Natural killer cell (primary cell): ENCODE data around the gene EEF1A2. TPM values are rescaled to one million over a fixed set of nuclear protein-coding genes. Genes with fewer than 3 reads are reported as not detected.

Experiments used
- ATAC-seq, 3 donors: fragments of 150-1000 bp in 2 of 3; fragments of 200-7000 bp in 1 of 3; cut with Tn5 transposase; 1 replicate in 1 of 3; 2 replicates in 2 of 3; pipeline ENCODE4 v1.10.0; 2021; ENCODE audit warnings: mild to moderate bottlenecking in 2 of 3, moderate library complexity in 2 of 3
- DNase-seq, 2 donors: peaks; one replicate each; pipeline versions ENCODE4 v3.0.0 to v3.0.0-alpha.2; 2013 to 2021; ENCODE audit warnings: mixed read lengths in 1 of 2
- H3K27ac ChIP-seq: one replicate; pipeline ENCODE4 v1.5.1; 2013; ENCODE audit warnings: mild to moderate bottlenecking, low read length
- H3K27me3 ChIP-seq: one replicate; pipeline ENCODE4 v1.6.1; 2013; ENCODE audit warnings: low read length; ENCODE audit not compliant: control insufficient read depth, insufficient read depth
- H3K36me3 ChIP-seq: one replicate; pipeline ENCODE4 v1.6.1; 2013; ENCODE audit warnings: low read length; ENCODE audit not compliant: control insufficient read depth, insufficient read depth
- H3K4me1 ChIP-seq: one replicate; pipeline ENCODE4 v1.6.1; 2013; ENCODE audit warnings: low read length; ENCODE audit not compliant: control insufficient read depth, insufficient read depth
- H3K4me3 ChIP-seq: one replicate; pipeline ENCODE4 v1.5.1; 2013; ENCODE audit warnings: low read length
- H3K9me3 ChIP-seq: one replicate; pipeline ENCODE4 v1.6.1; 2013; ENCODE audit warnings: low read length; ENCODE audit not compliant: control insufficient read depth, insufficient read depth
- H3K27ac Mint-ChIP-seq, 2 donors: one replicate each; pipeline ENCODE4 v1.8.0; 2022; ENCODE audit warnings: mild to moderate bottlenecking in 2 of 2, mixed read lengths in 2 of 2, moderate library complexity in 1 of 2
- H3K27me3 Mint-ChIP-seq, 2 donors: one replicate each; pipeline ENCODE4 v1.8.0; 2022; ENCODE audit warnings: low read depth in 2 of 2, mixed read lengths in 2 of 2
- H3K36me3 Mint-ChIP-seq: one replicate; pipeline ENCODE4 v1.8.0; 2022; ENCODE audit warnings: mixed read lengths
- H3K4me1 Mint-ChIP-seq, 2 donors: one replicate each; pipeline ENCODE4 v1.8.0; 2022; ENCODE audit warnings: mixed read lengths in 2 of 2
- H3K4me3 Mint-ChIP-seq: one replicate; pipeline ENCODE4 v1.8.0; 2022; ENCODE audit warnings: mild to moderate bottlenecking, moderate library complexity, mixed read lengths
- H3K9me3 Mint-ChIP-seq, 2 donors: one replicate each; pipeline ENCODE4 v1.8.0; 2022; ENCODE audit warnings: mixed read lengths in 2 of 2
- CTCF ChIP-seq: fragments of 200-600 bp; IDR thresholded peaks from one replicate; pipeline ENCODE4 v1.8.0; 2022; ENCODE audit warnings: antibody characterized with exemption
- WGBS: methylation state at CpG from one replicate; pipeline ENCODE4 v1.1.7; 2013; ENCODE audit warnings: missing lambda C conversion rate; ENCODE audit not compliant: insufficient coverage; 5-methylcytosine and 5-hydroxymethylcytosine counted together
- intact Hi-C: fragments of 100-400 bp; cut with micrococcal nuclease; formaldehyde crosslinking; loops from one replicate; pipeline ENCODE4 v1.14.2; 2022
- total RNA-seq, 4 donors: library from RNA; stranded (reverse); fragments of 120-200 nt in 1 of 4; gene quantifications; one replicate each; pipeline versions ENCODE4 v1.2.3 to v1.2.4, GENCODE V29; 2013 to 2022

EEF1A2 gene
- total RNA-seq, 3 donors from 2014 or later (not counting 1 experiment from before 2014, with no cell fraction given): 0.14 to 0.86 (median 0.35) TPM

DNA sequence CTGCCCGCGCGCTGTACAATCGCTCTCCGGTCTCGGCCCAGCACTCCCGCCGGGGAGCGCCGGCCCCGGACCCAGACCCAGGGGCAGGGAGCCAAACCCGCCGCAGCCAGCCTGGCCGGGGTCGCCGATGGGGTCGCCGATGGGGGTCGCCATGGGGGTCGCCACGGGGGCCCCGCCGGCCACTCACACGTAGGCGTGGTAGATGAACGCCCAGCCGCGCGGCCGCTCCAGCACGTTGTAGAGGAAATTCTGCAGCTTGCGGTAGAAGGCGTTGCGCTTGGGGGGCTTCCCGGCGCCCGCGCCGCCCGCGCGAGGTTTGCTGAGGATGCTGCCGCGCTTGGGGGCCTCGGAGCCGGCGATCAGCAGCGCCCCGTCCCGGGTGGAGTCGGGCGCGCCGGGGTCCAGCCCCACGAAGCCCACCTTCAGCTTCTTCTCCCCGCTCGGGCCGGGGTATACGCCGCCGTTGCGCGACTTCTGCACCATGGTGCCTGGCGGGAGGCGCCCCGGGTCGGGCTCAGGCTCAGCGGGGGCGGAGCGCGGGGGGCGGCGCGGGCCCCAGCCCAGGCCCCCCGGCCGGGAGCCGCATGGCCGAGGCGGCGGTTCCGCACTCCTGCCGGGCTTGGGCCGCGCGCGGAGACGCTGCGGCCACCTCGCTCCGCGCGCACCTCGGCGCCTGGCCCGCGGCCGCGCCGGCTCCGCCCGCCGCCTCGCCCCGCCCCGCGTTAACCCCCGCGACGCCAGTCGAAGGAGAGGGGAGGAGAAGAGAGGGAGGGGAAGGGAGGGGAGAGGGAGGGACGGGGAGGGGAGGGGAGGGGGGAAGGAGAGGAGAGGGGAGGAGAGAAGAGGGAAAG, 26.7 kb downstream of the EEF1A2 start, which contains the start of gene KCNQ2:
TSS of gene KCNQ2 (minus strand) at position 675 of the 851 bp plus-strand sequence. CDS start at position 483, 192 bp downstream.
- peak within 1 kb of the TSS; percentile 69 for H3K4me3 Mint-ChIP-seq
- H3K36me3 ChIP-seq: no peaks in the 10 kb centered on the region
- H3K4me3 ChIP-seq: no peak within 1 kb of the TSS
- no peaks in the 10 kb centered on the region for H3K9me3 ChIP-seq
- ATAC-seq: peak in 2 of 3 donors; percentile 53 to 64
- H3K27ac Mint-ChIP-seq: no peak within 1 kb of the TSS
- H3K9me3 Mint-ChIP-seq: no peaks in the 10 kb centered on the region
- H3K27me3 Mint-ChIP-seq: peaks cover 18 to 25% of the 10 kb centered on the region in 2 donors
- H3K4me1 ChIP-seq: no peaks in the 10 kb centered on the region
- TF ChIP-seq CTCF: no peak
- H3K4me1 Mint-ChIP-seq: peaks cover 0 to 6% of the 10 kb centered on the region in 2 donors
- intact Hi-C loops: no loop called here
- under 1% methylated on average over 109 of the region's 111 CpGs for WGBS
- H3K27me3 ChIP-seq: peaks cover 31% of the 10 kb centered on the region
- H3K27ac ChIP-seq: no peak within 1 kb of the TSS
- peak in 1 of 2 donors; percentile 25 for DNase-seq
- H3K36me3 Mint-ChIP-seq: no peaks in the 10 kb centered on the region

- Histone ChIP-seq H3K4me3 (no peak overlapping the region), H3K27ac (no peak overlapping the region), H3K36me3 (no peaks in the 10 kb centered on the region), H3K4me1 (no peaks in the 10 kb centered on the region), H3K9me3 (no peaks in the 10 kb centered on the region), H3K27me3 (peaks cover 28% of the 10 kb centered on the region)
- Mint-ChIP-seq H3K4me1 (peaks cover 0 to 6% of the 10 kb centered on the region in 2 donors), H3K9me3 (no peaks in the 10 kb centered on the region), H3K27ac (no peak overlapping the region), H3K36me3 (no peaks in the 10 kb centered on the region), H3K27me3 (peaks cover 21 to 25% of the 10 kb centered on the region in 2 donors), H3K4me3 (no peak overlapping the region)
- intact Hi-C loops: no loop called here
- WGBS: 3% methylated on average over 27 of the region's 27 CpGs
- no peak for TF ChIP-seq CTCF
- DNase-seq (no peak), ATAC-seq (no peak)
Measured at GRCh38 chr20:63471717-63471980, 27.2 kb downstream of the EEF1A2 start.

GRCh38 chr20:63471002-63471716, 27.7 kb downstream of the EEF1A2 start:
- Histone ChIP-seq H3K4me3 (no peak overlapping the region), H3K27me3 (peaks cover 28% of the 10 kb centered on the region), H3K27ac (no peak overlapping the region), H3K36me3 (no peaks in the 10 kb centered on the region), H3K4me1 (no peaks in the 10 kb centered on the region), H3K9me3 (no peaks in the 10 kb centered on the region)
- Mint-ChIP-seq H3K9me3 (no peaks in the 10 kb centered on the region), H3K27me3 (peaks cover 21 to 24% of the 10 kb centered on the region in 2 donors), H3K27ac (no peak overlapping the region), H3K4me1 (peaks cover 0 to 6% of the 10 kb centered on the region in 2 donors), H3K36me3 (no peaks in the 10 kb centered on the region), H3K4me3 (no peak overlapping the region)
- TF ChIP-seq CTCF: no peak
- DNase-seq: no peak
- no peak for ATAC-seq
- intact Hi-C loops: no loop called here
- 16% methylated on average over 46 of the region's 46 CpGs for WGBS
